GM23248 (cell line): ENCODE results near the gene LAMA1. TPM values are rescaled to one million over a fixed set of nuclear protein-coding genes. Genes with fewer than 3 reads are reported as not detected.

ENCODE experiments used
- DNase-seq: peaks from one replicate; pipeline ENCODE4 v3.0.0-alpha.2; 2015
- H2AFZ ChIP-seq: fragments of 200-600 bp; sonication (generic); 2 replicates; pipeline ENCODE4 v1.6.1; 2016; ENCODE audit warnings: antibody characterized with exemption
- H3F3A ChIP-seq: fragments of 200-600 bp; sonication (generic); 2 replicates; pipeline ENCODE4 v1.6.1; 2016; ENCODE audit warnings: mild to moderate bottlenecking, antibody characterized with exemption, mixed run types; ENCODE audit not compliant: insufficient read depth
- H3K27ac ChIP-seq: fragments of 200-600 bp; sonication (generic); 2 replicates; pipeline ENCODE4 v1.5.1; 2016; ENCODE audit warnings: mild to moderate bottlenecking
- H3K27me3 ChIP-seq: fragments of 200-600 bp; sonication (generic); replicated peaks from 2 replicates; pipeline ENCODE4 v1.6.1; 2016; ENCODE audit warnings: mild to moderate bottlenecking; ENCODE audit not compliant: insufficient read depth
- H3K36me3 ChIP-seq: fragments of 200-600 bp; sonication (generic); 2 replicates; pipeline ENCODE4 v1.6.1; 2016; ENCODE audit warnings: low read depth, mild to moderate bottlenecking
- H3K4me1 ChIP-seq: fragments of 200-600 bp; sonication (generic); 2 replicates; pipeline ENCODE4 v1.6.1; 2016; ENCODE audit warnings: mild to moderate bottlenecking; ENCODE audit not compliant: insufficient read depth
- H3K4me2 ChIP-seq: fragments of 200-600 bp; sonication (generic); one replicate; pipeline ENCODE4 v1.6.1; 2016; ENCODE audit warnings: mild to moderate bottlenecking; ENCODE audit not compliant: unreplicated experiment
- H3K4me3 ChIP-seq: fragments of 200-600 bp; sonication (generic); 2 replicates; pipeline ENCODE4 v1.5.1; 2016; ENCODE audit warnings: mild to moderate bottlenecking
- H3K79me2 ChIP-seq: fragments of 200-600 bp; sonication (generic); 2 replicates; pipeline ENCODE4 v1.6.1; 2016; ENCODE audit warnings: mild to moderate bottlenecking; ENCODE audit not compliant: insufficient read depth
- H3K9ac ChIP-seq: fragments of 200-600 bp; sonication (generic); 2 replicates; pipeline ENCODE4 v1.6.1; 2016; ENCODE audit warnings: mild to moderate bottlenecking
- H3K9me2 ChIP-seq: fragments of 200-600 bp; sonication (generic); 2 replicates; pipeline ENCODE4 v1.6.1; 2016; ENCODE audit warnings: mixed run types, mild to moderate bottlenecking, moderate library complexity; ENCODE audit not compliant: insufficient read depth
- H3K9me3 ChIP-seq: fragments of 200-600 bp; sonication (generic); one replicate; pipeline ENCODE4 v1.6.1; 2017; ENCODE audit warnings: low read depth
- H4K20me1 ChIP-seq: fragments of 200-600 bp; sonication (generic); 2 replicates; pipeline ENCODE4 v1.6.0; 2016; ENCODE audit not compliant: insufficient read depth
- EZH2 ChIP-seq: fragments of 200-600 bp; sonication (generic); IDR thresholded peaks from 2 replicates; pipeline ENCODE4 v1.6.1; 2018; ENCODE audit warnings: antibody characterized with exemption, mild to moderate bottlenecking; ENCODE audit not compliant: insufficient read depth, poor library complexity, severe bottlenecking
- EZH2phosphoT487 ChIP-seq: fragments of 200-600 bp; sonication (generic); IDR thresholded peaks from 2 replicates; pipeline ENCODE4 v1.6.1; 2018; ENCODE audit warnings: antibody characterized with exemption, moderate library complexity, mild to moderate bottlenecking, low read depth; ENCODE audit not compliant: insufficient read depth
- WGBS, 2 experiments: methylation state at CpG; one replicate each; pipeline ENCODE4 v1.1.6; 2015 to 2017; ENCODE audit warnings: low lambda C conversion rate in 2 of 2, low coverage in 1 of 2; ENCODE audit errors: missing lambda C conversion rate in 2 of 2; 5-methylcytosine and 5-hydroxymethylcytosine counted together
- in situ Hi-C: fragments of 300-500 bp; cut with MboI; formaldehyde crosslinking; loops from 2 replicates; pipeline ENCODE4 v1.15.0; 2020
- polyA plus RNA-seq: library from polyadenylated mRNA; unstranded; fragments of >200 nt; fragmentation: Nextera tagmentation; extraction: Ambion mirVana; gene quantifications from 2 replicates; pipeline ENCODE4 v1.2.1, GENCODE V29; 2016
- total RNA-seq: library from RNA; depleted of rRNA; stranded (reverse); fragments of >200 nt; shearing (Covaris generic); gene quantifications from 2 replicates; pipeline ENCODE4 v1.2.3, GENCODE V29; 2014

The LAMA1 gene
- total and polyA plus RNA-seq, 2 experiments from 2014 or later: 3.1 to 5.4 TPM

DNA sequence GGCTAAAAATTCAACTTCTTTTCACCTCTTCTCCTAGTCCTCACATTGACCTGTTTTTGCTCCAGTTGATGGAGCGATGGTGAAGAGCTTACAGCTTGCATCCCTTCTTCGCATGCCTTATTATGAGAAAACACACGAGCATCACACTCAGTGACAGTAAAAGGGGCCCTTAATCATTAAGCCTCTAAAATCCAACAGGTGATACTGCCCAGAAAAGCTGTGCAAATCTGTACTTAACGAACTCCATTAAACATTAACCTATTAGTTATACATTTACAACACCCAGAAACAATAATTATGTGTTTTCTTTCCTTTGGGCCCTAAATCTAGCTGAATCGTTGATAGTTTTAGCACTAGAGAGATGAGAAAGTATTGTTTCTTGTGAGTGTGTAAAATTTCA is 54.8 kb downstream of the LAMA1 start:
- Histone ChIP-seq H3K9me3 (no peaks in the 10 kb centered on the region), H3K27ac (no peak overlapping the region), H3K9me2 (no peaks in the 10 kb centered on the region), H3F3A (no peaks in the 10 kb centered on the region), H3K4me3 (no peak overlapping the region), H3K4me1 (no peaks in the 10 kb centered on the region), H4K20me1 (no peaks in the 10 kb centered on the region), H3K4me2 (no peak overlapping the region), H3K9ac (no peak overlapping the region), H3K79me2 (no peaks in the 10 kb centered on the region), H3K27me3 (no peaks in the 10 kb centered on the region), H3K36me3 (no peaks in the 10 kb centered on the region), H2AFZ (no peak overlapping the region)
- TF ChIP-seq EZH2: no peak
- no peak for TF ChIP-seq EZH2phosphoT487
- 81 to 86% methylated on average over 5 of the region's 5 CpGs for WGBS, 2 experiments
- no peak for DNase-seq
- in situ Hi-C loops: no loop called here

DNA sequence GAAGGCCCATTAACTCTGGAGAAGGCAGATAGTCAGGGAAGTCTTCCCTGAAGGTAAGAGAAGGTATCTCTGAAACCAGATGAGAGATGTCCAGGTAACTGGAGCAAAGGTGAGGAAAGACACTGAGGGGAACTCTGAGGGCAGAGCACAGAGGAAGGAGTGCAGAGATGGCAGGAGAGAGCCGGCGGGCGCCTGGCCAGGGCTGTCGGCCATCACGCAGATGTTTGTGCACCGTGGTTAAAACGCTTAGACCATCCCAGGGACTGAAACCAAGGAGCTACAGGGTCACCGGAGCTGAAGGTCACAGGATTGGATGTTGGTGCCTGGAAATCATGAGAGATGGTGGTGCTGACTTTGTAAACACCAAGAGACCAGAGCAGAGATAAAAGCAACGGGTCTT is 55.4 kb downstream of the LAMA1 start:
- H3K4me2 ChIP-seq: no peak overlapping the region
- 63 to 71% methylated on average over 9 of the region's 9 CpGs for WGBS, 2 experiments
- no peaks in the 10 kb centered on the region for H4K20me1 ChIP-seq
- H3K9ac ChIP-seq: no peak overlapping the region
- no peaks in the 10 kb centered on the region for H3K4me1 ChIP-seq
- no peaks in the 10 kb centered on the region for H3K79me2 ChIP-seq
- H3K27me3 ChIP-seq: no peaks in the 10 kb centered on the region
- H3K36me3 ChIP-seq: no peaks in the 10 kb centered on the region
- no peak overlapping the region for H3K27ac ChIP-seq
- no peak overlapping the region for H3K4me3 ChIP-seq
- no peak for DNase-seq
- H3K9me3 ChIP-seq: no peaks in the 10 kb centered on the region
- TF ChIP-seq EZH2phosphoT487: no peak
- H3F3A ChIP-seq: no peaks in the 10 kb centered on the region
- no peak overlapping the region for H2AFZ ChIP-seq
- no peaks in the 10 kb centered on the region for H3K9me2 ChIP-seq
- in situ Hi-C loops: no loop called here

GRCh38 chr18:7059276-7059675 is 58.3 kb downstream of the LAMA1 start:
- Histone ChIP-seq H3F3A (no peaks in the 10 kb centered on the region), H3K4me1 (no peaks in the 10 kb centered on the region), H3K9me3 (no peaks in the 10 kb centered on the region), H4K20me1 (no peaks in the 10 kb centered on the region), H3K9me2 (no peaks in the 10 kb centered on the region), H3K36me3 (no peaks in the 10 kb centered on the region), H2AFZ (no peak overlapping the region), H3K4me2 (no peak overlapping the region), H3K27me3 (no peaks in the 10 kb centered on the region), H3K4me3 (no peak overlapping the region), H3K9ac (no peak overlapping the region), H3K79me2 (no peaks in the 10 kb centered on the region), H3K27ac (no peak overlapping the region)
- in situ Hi-C loops: no loop called here
- 42 to 61% methylated on average over 2 of the region's 2 CpGs for WGBS, 2 experiments
- TF ChIP-seq EZH2: no peak
- no peak for TF ChIP-seq EZH2phosphoT487
- DNase-seq: no peak

- H3K9me3 ChIP-seq: no peaks in the 10 kb centered on the region
- H3K27ac ChIP-seq: no peak overlapping the region
- in situ Hi-C loops: no loop called here
- no peak overlapping the region for H3K4me2 ChIP-seq
- H3F3A ChIP-seq: no peaks in the 10 kb centered on the region
- H3K36me3 ChIP-seq: no peaks in the 10 kb centered on the region
- H3K27me3 ChIP-seq: no peaks in the 10 kb centered on the region
- TF ChIP-seq EZH2phosphoT487 (no peak), EZH2 (no peak)
- no peaks in the 10 kb centered on the region for H4K20me1 ChIP-seq
- DNase-seq: no peak
- 93 to 95% methylated on average over 6 of the region's 6 CpGs for WGBS, 2 experiments
- no peak overlapping the region for H2AFZ ChIP-seq
- H3K79me2 ChIP-seq: no peaks in the 10 kb centered on the region
- H3K9ac ChIP-seq: no peak overlapping the region
- H3K9me2 ChIP-seq: no peaks in the 10 kb centered on the region
- H3K4me1 ChIP-seq: no peaks in the 10 kb centered on the region
- H3K4me3 ChIP-seq: no peak overlapping the region
Measured at GRCh38 chr18:7056026-7056425, 61.6 kb downstream of the LAMA1 start.

GRCh38 chr18:7049951-7050350 is 67.6 kb downstream of the LAMA1 start:
- no peaks in the 10 kb centered on the region for H4K20me1 ChIP-seq
- H3K27ac ChIP-seq: no peak overlapping the region
- H3K9me2 ChIP-seq: no peaks in the 10 kb centered on the region
- no peak for DNase-seq
- no peaks in the 10 kb centered on the region for H3K9me3 ChIP-seq
- no peaks in the 10 kb centered on the region for H3K27me3 ChIP-seq
- H3K4me3 ChIP-seq: no peak overlapping the region
- in situ Hi-C loops: no loop called here
- no peaks in the 10 kb centered on the region for H3K36me3 ChIP-seq
- no peak overlapping the region for H3K9ac ChIP-seq
- H3F3A ChIP-seq: no peaks in the 10 kb centered on the region
- no peaks in the 10 kb centered on the region for H3K4me1 ChIP-seq
- TF ChIP-seq EZH2 (no peak), EZH2phosphoT487 (no peak)
- H3K79me2 ChIP-seq: no peaks in the 10 kb centered on the region
- no peak overlapping the region for H2AFZ ChIP-seq
- no peak overlapping the region for H3K4me2 ChIP-seq
- 46% methylated on average over 5 of the region's 5 CpGs for WGBS, 2 experiments
